HepG2 (cell line): ENCODE results near the gene NUCB1. TPM values are rescaled to one million over a fixed set of nuclear protein-coding genes. Genes with fewer than 3 reads are reported as not detected.

ENCODE experiments used
- ARID2 ChIP-seq: sonication (generic); formaldehyde crosslinking; IDR thresholded peaks from 2 replicates; pipeline ENCODE4 v1.8.1; 2022; ENCODE audit warnings: mild to moderate bottlenecking, missing genetic modification reagents, borderline replicate concordance
- BRD4 ChIP-seq: sonication (generic); formaldehyde crosslinking; IDR thresholded peaks from 2 replicates; pipeline ENCODE4 v1.4.0; 2020; ENCODE audit warnings: missing genetic modification reagents
- RBM39 ChIP-seq: fragments of 200-400 bp; formaldehyde crosslinking; IDR thresholded peaks from one replicate; pipeline ENCODE4 v1.6.1; 2018; ENCODE audit warnings: antibody characterized with exemption, mild to moderate bottlenecking, low read depth, low read length; ENCODE audit not compliant: poor library complexity, severe bottlenecking
- SRY ChIP-seq: sonication (generic); formaldehyde crosslinking; IDR thresholded peaks from 2 replicates; pipeline ENCODE4 v1.8.0; 2022; ENCODE audit warnings: mild to moderate bottlenecking, missing genetic modification reagents
- TCF12 ChIP-seq, 2 experiments: fragments of 450-650 bp in 1 of 2; sonication (generic) in 1 of 2; formaldehyde crosslinking in 1 of 2; IDR thresholded peaks; 2 replicates each; pipeline versions ENCODE4 v1.6.1 to v1.8.0; 2017 to 2022; ENCODE audit warnings: antibody characterized with exemption in 1 of 2, mild to moderate bottlenecking in 1 of 2, missing genetic modification reagents in 1 of 2, moderate library complexity in 1 of 2
- ZNF101 ChIP-seq: sonication (generic); formaldehyde crosslinking; IDR thresholded peaks from 2 replicates; pipeline ENCODE4 v1.4.0; 2020; ENCODE audit warnings: mild to moderate bottlenecking, low read depth, missing genetic modification reagents, borderline replicate concordance
- ZNF230 ChIP-seq: sonication (generic); formaldehyde crosslinking; IDR thresholded peaks from 2 replicates; pipeline ENCODE4 v1.4.0; 2020; ENCODE audit warnings: mild to moderate bottlenecking, missing genetic modification reagents
- ZNF235 ChIP-seq: sonication (generic); formaldehyde crosslinking; IDR thresholded peaks from 2 replicates; pipeline ENCODE4 v1.8.1; 2023; ENCODE audit warnings: mild to moderate bottlenecking, missing genetic modification reagents, borderline replicate concordance
- ZNF563 ChIP-seq: sonication (generic); formaldehyde crosslinking; IDR thresholded peaks from 2 replicates; pipeline ENCODE4 v1.8.0; 2022; ENCODE audit warnings: mild to moderate bottlenecking, moderate library complexity, missing genetic modification reagents
- polyA plus RNA-seq, 8 experiments: library from polyadenylated mRNA; depleted of rRNA in 3 of 8; stranded (reverse) in 7 of 8; unstranded in 1 of 8; fragments of >200 nt; fragmentation: Illumina TruSeq in 4 of 8; extraction: Trizol in 4 of 8; gene quantifications; 2 replicates each; pipeline versions ENCODE4 v1.2.1 to v1.2.3, GENCODE V29; 2011 to 2016; ENCODE audit warnings: low read depth in 4 of 8, missing spikeins in 1 of 8, mixed read lengths in 1 of 8; ENCODE audit not compliant: insufficient read depth in 1 of 8
- total RNA-seq, 5 experiments: library from RNA; depleted of rRNA; stranded (reverse); fragments of >200 nt; fragmentation: Illumina TruSeq; extraction: Trizol; gene quantifications; 2 replicates each; pipeline ENCODE4 v1.2.3, GENCODE V29; 2016; ENCODE audit warnings: low read depth in 1 of 5
- TF ChIP-seq, protein P1 (sequence below): sonication (generic); formaldehyde crosslinking; IDR thresholded peaks from 2 replicates; pipeline ENCODE4 v1.8.0; 2022; ENCODE audit warnings: mild to moderate bottlenecking, missing genetic modification reagents; ENCODE audit not compliant: insufficient replicate concordance
- TF ChIP-seq, protein P2 (sequence below): sonication (generic); formaldehyde crosslinking; IDR thresholded peaks from 2 replicates; pipeline ENCODE4 v1.8.1; 2023; ENCODE audit warnings: mild to moderate bottlenecking, missing genetic modification reagents

The NUCB1 gene
- total and polyA plus RNA-seq, 2 of the 13 experiments (the other 11 are each of a cell fraction or from before 2014, with no cell fraction given), result 82.3 to 106 TPM

DNA sequence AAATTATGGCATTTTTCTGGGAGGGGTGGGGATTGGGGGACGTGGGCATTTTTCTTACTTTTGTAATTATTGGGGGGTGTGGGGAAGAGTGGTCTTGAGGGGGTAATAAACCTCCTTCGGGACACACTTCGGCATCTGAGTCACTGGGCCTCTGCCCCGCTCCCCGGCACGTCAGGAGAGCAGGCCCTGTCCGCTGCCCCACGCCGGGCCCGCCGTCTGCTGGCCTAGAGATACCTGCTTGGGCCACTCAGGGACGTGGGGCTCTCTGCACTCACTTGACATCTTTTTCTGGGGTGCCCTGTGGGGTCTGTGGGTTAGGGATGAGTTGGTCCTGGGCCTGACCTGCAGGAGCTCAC, 61.5 kb downstream of the NUCB1 start (continued):
- TF ChIP-seq TCF12 (IDR thresholded peaks at IDR 0.05), result no peak
- no peak for TF ChIP-seq TCF12 (CRISPR knock-in tag; IDR thresholded peaks at IDR 0.05)
- TF ChIP-seq, protein P1, sequence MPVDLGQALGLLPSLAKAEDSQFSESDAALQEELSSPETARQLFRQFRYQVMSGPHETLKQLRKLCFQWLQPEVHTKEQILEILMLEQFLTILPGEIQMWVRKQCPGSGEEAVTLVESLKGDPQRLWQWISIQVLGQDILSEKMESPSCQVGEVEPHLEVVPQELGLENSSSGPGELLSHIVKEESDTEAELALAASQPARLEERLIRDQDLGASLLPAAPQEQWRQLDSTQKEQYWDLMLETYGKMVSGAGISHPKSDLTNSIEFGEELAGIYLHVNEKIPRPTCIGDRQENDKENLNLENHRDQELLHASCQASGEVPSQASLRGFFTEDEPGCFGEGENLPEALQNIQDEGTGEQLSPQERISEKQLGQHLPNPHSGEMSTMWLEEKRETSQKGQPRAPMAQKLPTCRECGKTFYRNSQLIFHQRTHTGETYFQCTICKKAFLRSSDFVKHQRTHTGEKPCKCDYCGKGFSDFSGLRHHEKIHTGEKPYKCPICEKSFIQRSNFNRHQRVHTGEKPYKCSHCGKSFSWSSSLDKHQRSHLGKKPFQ (CRISPR knock-in tag), result peak; percentile 76
- TF ChIP-seq ZNF563, result no peak
- peak; percentile 7; the same call in 1 of the 2 replicates for TF ChIP-seq SRY
- TF ChIP-seq ZNF235, result 0 out of 2 replicates have a peak, but pooled peaks have one; percentile 36
- TF ChIP-seq BRD4 (CRISPR knock-in tag), result 0 out of 2 replicates have a peak, but pooled peaks have one; percentile 3
- TF ChIP-seq ZNF230, result 0 out of 2 replicates have a peak, but pooled peaks have one; percentile 3
- TF ChIP-seq, protein P2, sequence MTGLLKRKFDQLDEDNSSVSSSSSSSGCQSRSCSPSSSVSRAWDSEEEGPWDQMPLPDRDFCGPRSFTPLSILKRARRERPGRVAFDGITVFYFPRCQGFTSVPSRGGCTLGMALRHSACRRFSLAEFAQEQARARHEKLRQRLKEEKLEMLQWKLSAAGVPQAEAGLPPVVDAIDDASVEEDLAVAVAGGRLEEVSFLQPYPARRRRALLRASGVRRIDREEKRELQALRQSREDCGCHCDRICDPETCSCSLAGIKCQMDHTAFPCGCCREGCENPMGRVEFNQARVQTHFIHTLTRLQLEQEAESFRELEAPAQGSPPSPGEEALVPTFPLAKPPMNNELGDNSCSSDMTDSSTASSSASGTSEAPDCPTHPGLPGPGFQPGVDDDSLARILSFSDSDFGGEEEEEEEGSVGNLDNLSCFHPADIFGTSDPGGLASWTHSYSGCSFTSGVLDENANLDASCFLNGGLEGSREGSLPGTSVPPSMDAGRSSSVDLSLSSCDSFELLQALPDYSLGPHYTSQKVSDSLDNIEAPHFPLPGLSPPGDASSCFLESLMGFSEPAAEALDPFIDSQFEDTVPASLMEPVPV (CRISPR knock-in tag), result 0 out of 2 replicates have a peak, but pooled peaks have one; percentile 4
- no peak for TF ChIP-seq RBM39
- TF ChIP-seq ZNF101 (CRISPR knock-in tag), result 0 out of 2 replicates have a peak, but pooled peaks have one; percentile 3
- TF ChIP-seq ARID2 (CRISPR knock-in tag), result 0 out of 2 replicates have a peak, but pooled peaks have one; percentile 4
- TF ChIP-seq, all 625 proteins: peak for 16
